ENCODE results near the gene CLCN7. TPM values are rescaled to one million over a fixed set of nuclear protein-coding genes. Genes with fewer than 3 reads are reported as not detected.

Gene CLCN7
- total RNA-seq, 1 experiment from 2014 or later: 64.0 TPM

DNA sequence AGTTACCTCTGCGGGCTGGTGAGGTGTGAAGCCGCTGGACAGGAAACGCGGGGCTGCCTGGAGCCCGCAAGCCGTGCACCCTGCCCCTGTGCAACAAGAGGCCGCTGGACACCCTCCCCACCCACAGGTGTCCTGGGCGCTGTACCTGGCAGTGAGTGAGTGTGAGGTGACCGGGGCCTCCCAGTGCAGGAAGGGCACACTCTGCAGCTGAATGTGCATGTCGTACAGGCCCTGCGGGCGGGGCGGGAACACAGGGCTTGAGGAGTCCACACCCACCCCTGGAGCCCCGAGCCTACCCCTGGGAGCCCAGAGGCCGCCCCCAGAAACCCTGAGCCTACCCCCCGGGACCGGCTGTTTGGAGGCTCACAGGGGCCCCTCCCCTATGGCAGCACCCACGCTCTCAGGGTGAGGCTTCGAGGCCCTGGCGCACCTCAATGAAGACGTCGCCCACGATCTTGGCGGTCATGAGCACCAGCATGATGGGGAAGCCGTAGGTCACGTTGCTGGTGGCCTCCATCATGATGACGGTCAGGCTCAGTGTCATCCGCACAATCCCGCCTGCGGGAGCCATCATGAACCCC, 26.2 kb downstream of the CLCN7 start:
- DNase-seq (ENCODE audit: low read depth, low spot score): no peak
- no TSS peak for BruUV-seq (replicated peaks)
- H3K27ac ChIP-seq (ENCODE audit: low read depth, low read length): no peak overlapping the region
- no peaks in the 10 kb centered on the region for H4K20me1 ChIP-seq (ENCODE audit: insufficient read depth)
- no peak for ATAC-seq
- H3K79me2 ChIP-seq (ENCODE audit: insufficient read depth, low read length): no peaks in the 10 kb centered on the region
- no peak overlapping the region for H3K4me3 ChIP-seq (replicated peaks in 1 of 2; ENCODE audit: low read depth in 1 of 2, low read length in 2 of 2)
- no peaks in the 10 kb centered on the region; a peak in 1 of 4 replicates for H3K36me3 ChIP-seq (ENCODE audit: control insufficient read depth in 1 of 2, insufficient read depth in 2 of 2, low read length in 2 of 2)
- POLR2A ChIA-PET: no interaction called here
- H3K4me2 ChIP-seq (ENCODE audit: low read length): no peak overlapping the region
- H3K27me3 ChIP-seq (ENCODE audit: insufficient read depth, low read length): no peaks in the 10 kb centered on the region
- intact Hi-C loops (cut with micrococcal nuclease): no loop called here
- H2AFZ ChIP-seq (ENCODE audit: low read depth, low read length, poor library complexity, severe bottlenecking): no peak overlapping the region
- TF ChIP-seq ZFX (IDR thresholded peaks at IDR 0.05) (no peak), POLR2AphosphoS5 (IDR thresholded peaks at IDR 0.05; ENCODE audit: low read depth, low read length) (no peak), YY1 (IDR thresholded peaks at IDR 0.05; ENCODE audit: extremely low read depth, insufficient replicate concordance, low read depth, low read length) (no peak), CEBPB (IDR thresholded peaks at IDR 0.05; ENCODE audit: low read depth) (no peak), EGR1 (IDR thresholded peaks at IDR 0.05; ENCODE audit: low read depth) (no peak)
- TF ChIP-seq, protein P1, sequence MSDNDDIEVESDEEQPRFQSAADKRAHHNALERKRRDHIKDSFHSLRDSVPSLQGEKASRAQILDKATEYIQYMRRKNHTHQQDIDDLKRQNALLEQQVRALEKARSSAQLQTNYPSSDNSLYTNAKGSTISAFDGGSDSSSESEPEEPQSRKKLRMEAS (IDR thresholded peaks at IDR 0.05): no peak
- TF ChIP-seq, protein P2, sequence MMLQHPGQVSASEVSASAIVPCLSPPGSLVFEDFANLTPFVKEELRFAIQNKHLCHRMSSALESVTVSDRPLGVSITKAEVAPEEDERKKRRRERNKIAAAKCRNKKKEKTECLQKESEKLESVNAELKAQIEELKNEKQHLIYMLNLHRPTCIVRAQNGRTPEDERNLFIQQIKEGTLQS (IDR thresholded peaks at IDR 0.05): no peak
- H3K9me2 ChIP-seq (ENCODE audit: insufficient read depth): no peaks in the 10 kb centered on the region
- CTCF ChIA-PET: no interaction called here
- no peak overlapping the region for H3K9ac ChIP-seq (ENCODE audit: low read length)
- H3K9me3 ChIP-seq (ENCODE audit: control insufficient read depth in 1 of 2, insufficient read depth in 1 of 2, low read depth in 1 of 2, low read length in 2 of 2): no peaks in the 10 kb centered on the region
- RAD21 ChIA-PET (ENCODE audit: low non-redundant PET in 1 of 2, low total read pairs in 2 of 2, uncharacterized antibody in 2 of 2, unreplicated experiment in 2 of 2): no interaction called here
- no peaks in the 10 kb centered on the region for H3K4me1 ChIP-seq (ENCODE audit: control insufficient read depth in 1 of 2, insufficient read depth in 2 of 2, low read length in 2 of 2)

DNA sequence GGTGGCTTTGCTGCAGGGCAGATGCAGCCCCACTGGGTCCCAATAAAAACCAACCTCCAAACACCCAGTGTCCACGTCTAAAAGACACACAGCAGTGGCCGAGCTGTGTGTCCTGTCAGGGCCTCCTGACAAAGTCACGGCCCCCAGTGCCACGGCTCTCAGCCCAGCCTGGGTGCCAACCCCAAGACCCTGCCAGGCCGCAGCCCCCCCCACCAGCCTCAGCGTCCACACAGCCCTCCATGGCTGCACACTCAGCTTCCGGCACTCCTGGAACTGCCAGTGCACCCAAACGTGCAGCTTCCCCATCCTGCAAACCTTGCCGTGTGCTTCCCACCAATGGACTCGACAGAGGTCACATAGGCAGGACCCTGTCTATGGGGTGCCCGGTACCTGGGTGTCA, 26.9 kb downstream of the CLCN7 start:
- Histone ChIP-seq H3K36me3 (ENCODE audit: control insufficient read depth in 1 of 2, insufficient read depth in 2 of 2, low read length in 2 of 2) (no peaks in the 10 kb centered on the region; a peak in 1 of 4 replicates), H3K4me2 (ENCODE audit: low read length) (no peak overlapping the region), H3K9ac (ENCODE audit: low read length) (no peak overlapping the region), H3K27ac (ENCODE audit: low read depth, low read length) (no peak overlapping the region), H3K4me1 (ENCODE audit: control insufficient read depth in 1 of 2, insufficient read depth in 2 of 2, low read length in 2 of 2) (no peaks in the 10 kb centered on the region), H3K9me3 (ENCODE audit: control insufficient read depth in 1 of 2, insufficient read depth in 1 of 2, low read depth in 1 of 2, low read length in 2 of 2) (no peaks in the 10 kb centered on the region), H3K9me2 (ENCODE audit: insufficient read depth) (no peaks in the 10 kb centered on the region), H3K27me3 (ENCODE audit: insufficient read depth, low read length) (no peaks in the 10 kb centered on the region), H4K20me1 (ENCODE audit: insufficient read depth) (no peaks in the 10 kb centered on the region), H2AFZ (ENCODE audit: low read depth, low read length, poor library complexity, severe bottlenecking) (no peak overlapping the region), H3K4me3 (replicated peaks in 1 of 2; ENCODE audit: low read depth in 1 of 2, low read length in 2 of 2) (no peak overlapping the region), H3K79me2 (ENCODE audit: insufficient read depth, low read length) (no peaks in the 10 kb centered on the region)
- no peak for DNase-seq (ENCODE audit: low read depth, low spot score)
- ChIA-PET POLR2A (no interaction called here), CTCF (no interaction called here), RAD21 (ENCODE audit: low non-redundant PET in 1 of 2, low total read pairs in 2 of 2, uncharacterized antibody in 2 of 2, unreplicated experiment in 2 of 2) (no interaction called here)
- BruUV-seq (replicated peaks): no TSS peak
- intact Hi-C loops (cut with micrococcal nuclease): no loop called here
- ATAC-seq: no peak
- TF ChIP-seq YY1 (IDR thresholded peaks at IDR 0.05; ENCODE audit: extremely low read depth, insufficient replicate concordance, low read depth, low read length): no peak
- TF ChIP-seq SIN3A (IDR thresholded peaks at IDR 0.05; ENCODE audit: low read depth): no peak
- no peak for TF ChIP-seq POLR2A (IDR thresholded peaks at IDR 0.05; ENCODE audit: borderline replicate concordance, extremely low read depth, insufficient read depth, insufficient read length)
- no peak for TF ChIP-seq ZNF274 (IDR thresholded peaks at IDR 0.05; ENCODE audit: low read depth, low read length)
- no peak for TF ChIP-seq SRF (IDR thresholded peaks at IDR 0.05; ENCODE audit: low read depth)
- TF ChIP-seq, protein P3, sequence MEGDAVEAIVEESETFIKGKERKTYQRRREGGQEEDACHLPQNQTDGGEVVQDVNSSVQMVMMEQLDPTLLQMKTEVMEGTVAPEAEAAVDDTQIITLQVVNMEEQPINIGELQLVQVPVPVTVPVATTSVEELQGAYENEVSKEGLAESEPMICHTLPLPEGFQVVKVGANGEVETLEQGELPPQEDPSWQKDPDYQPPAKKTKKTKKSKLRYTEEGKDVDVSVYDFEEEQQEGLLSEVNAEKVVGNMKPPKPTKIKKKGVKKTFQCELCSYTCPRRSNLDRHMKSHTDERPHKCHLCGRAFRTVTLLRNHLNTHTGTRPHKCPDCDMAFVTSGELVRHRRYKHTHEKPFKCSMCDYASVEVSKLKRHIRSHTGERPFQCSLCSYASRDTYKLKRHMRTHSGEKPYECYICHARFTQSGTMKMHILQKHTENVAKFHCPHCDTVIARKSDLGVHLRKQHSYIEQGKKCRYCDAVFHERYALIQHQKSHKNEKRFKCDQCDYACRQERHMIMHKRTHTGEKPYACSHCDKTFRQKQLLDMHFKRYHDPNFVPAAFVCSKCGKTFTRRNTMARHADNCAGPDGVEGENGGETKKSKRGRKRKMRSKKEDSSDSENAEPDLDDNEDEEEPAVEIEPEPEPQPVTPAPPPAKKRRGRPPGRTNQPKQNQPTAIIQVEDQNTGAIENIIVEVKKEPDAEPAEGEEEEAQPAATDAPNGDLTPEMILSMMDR (IDR thresholded peaks at IDR 0.05 in 2 of 3, conservative IDR thresholded peaks at IDR 0.05 in 1 of 3; ENCODE audit: borderline replicate concordance in 1 of 3, insufficient read depth in 1 of 3, low read depth in 2 of 3, low read length in 2 of 3): no peak
- TF ChIP-seq CBX3 (IDR thresholded peaks at IDR 0.05; ENCODE audit: low read depth): no peak
- TF ChIP-seq, protein P1 (IDR thresholded peaks at IDR 0.05): no peak
- no peak for TF ChIP-seq ELF1 (IDR thresholded peaks at IDR 0.05; ENCODE audit: borderline replicate concordance, low read depth)
- TF ChIP-seq, protein P4, sequence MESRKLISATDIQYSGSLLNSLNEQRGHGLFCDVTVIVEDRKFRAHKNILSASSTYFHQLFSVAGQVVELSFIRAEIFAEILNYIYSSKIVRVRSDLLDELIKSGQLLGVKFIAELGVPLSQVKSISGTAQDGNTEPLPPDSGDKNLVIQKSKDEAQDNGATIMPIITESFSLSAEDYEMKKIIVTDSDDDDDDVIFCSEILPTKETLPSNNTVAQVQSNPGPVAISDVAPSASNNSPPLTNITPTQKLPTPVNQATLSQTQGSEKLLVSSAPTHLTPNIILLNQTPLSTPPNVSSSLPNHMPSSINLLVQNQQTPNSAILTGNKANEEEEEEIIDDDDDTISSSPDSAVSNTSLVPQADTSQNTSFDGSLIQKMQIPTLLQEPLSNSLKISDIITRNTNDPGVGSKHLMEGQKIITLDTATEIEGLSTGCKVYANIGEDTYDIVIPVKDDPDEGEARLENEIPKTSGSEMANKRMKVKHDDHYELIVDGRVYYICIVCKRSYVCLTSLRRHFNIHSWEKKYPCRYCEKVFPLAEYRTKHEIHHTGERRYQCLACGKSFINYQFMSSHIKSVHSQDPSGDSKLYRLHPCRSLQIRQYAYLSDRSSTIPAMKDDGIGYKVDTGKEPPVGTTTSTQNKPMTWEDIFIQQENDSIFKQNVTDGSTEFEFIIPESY (IDR thresholded peaks at IDR 0.05; ENCODE audit: extremely low read depth, insufficient replicate concordance, low read length): no peak
- no peak for TF ChIP-seq ZFX (IDR thresholded peaks at IDR 0.05)
- TF ChIP-seq FOSL1 (IDR thresholded peaks at IDR 0.05; ENCODE audit: low read depth): no peak
- TF ChIP-seq EZH2 (IDR thresholded peaks at IDR 0.05): no peak
- TF ChIP-seq CEBPB (IDR thresholded peaks at IDR 0.05; ENCODE audit: low read depth): no peak
